ENCODE measurements around the gene PODNL1.
A peak's percentile ranks its signal among the peaks of the same experiment; 100 is the strongest.

The PODNL1 gene

DNA sequence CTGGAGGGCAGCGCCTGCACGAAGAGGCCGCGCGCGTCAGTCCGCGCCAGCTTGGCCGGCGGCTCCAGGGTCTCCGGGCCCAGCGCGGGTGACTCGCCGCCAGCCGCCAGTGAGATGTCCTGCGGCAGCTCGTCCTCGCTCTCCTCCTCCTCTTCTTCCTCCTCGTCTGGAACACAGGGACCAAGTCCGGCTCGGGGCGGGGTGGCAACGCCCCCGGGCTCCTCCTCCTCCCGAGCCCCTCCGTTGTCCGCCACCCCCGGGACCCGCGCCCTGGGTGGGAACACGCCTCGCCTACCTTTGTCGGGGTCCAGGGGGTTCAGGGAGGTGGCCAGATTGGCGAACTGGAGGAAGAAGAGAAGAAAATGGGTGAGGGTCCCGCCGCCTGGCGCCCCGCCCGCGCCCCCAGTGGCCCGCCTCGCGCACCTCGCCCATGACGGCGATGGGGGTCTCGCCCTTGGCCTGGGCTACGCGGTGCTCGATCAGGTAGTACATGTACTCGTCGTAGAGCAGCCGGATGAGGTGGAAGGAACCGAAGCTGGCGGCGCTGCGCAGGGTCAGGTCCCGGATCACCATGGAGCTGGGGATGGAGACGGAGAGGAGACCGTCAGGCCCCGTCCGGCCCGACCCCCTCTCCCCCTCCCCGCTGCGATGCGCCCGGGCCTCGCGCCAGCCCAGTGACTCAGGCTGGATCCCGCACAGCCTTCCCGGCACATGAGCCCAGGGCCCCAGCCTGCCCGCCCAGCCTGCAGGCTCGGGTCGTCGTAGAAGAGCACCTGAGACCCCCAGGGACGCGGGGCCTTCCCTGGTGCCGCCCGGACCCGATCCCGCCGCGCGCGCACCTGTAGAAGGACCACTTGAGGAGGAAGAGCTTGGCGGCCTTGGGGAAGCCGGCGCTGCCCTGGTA lies 24.7 kb upstream of the PODNL1 start:
- no peak for DNase-seq (ENCODE audit: low read depth)
- TF ChIP-seq, protein P1, sequence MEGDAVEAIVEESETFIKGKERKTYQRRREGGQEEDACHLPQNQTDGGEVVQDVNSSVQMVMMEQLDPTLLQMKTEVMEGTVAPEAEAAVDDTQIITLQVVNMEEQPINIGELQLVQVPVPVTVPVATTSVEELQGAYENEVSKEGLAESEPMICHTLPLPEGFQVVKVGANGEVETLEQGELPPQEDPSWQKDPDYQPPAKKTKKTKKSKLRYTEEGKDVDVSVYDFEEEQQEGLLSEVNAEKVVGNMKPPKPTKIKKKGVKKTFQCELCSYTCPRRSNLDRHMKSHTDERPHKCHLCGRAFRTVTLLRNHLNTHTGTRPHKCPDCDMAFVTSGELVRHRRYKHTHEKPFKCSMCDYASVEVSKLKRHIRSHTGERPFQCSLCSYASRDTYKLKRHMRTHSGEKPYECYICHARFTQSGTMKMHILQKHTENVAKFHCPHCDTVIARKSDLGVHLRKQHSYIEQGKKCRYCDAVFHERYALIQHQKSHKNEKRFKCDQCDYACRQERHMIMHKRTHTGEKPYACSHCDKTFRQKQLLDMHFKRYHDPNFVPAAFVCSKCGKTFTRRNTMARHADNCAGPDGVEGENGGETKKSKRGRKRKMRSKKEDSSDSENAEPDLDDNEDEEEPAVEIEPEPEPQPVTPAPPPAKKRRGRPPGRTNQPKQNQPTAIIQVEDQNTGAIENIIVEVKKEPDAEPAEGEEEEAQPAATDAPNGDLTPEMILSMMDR (IDR thresholded peaks at IDR 0.05; ENCODE audit: control insufficient read depth, insufficient read depth, low read depth, low read length, missing control alignments): no peak
- no peak overlapping the region for H3K4me3 ChIP-seq (ENCODE audit: control insufficient read depth, low read depth, low read length)

DNA sequence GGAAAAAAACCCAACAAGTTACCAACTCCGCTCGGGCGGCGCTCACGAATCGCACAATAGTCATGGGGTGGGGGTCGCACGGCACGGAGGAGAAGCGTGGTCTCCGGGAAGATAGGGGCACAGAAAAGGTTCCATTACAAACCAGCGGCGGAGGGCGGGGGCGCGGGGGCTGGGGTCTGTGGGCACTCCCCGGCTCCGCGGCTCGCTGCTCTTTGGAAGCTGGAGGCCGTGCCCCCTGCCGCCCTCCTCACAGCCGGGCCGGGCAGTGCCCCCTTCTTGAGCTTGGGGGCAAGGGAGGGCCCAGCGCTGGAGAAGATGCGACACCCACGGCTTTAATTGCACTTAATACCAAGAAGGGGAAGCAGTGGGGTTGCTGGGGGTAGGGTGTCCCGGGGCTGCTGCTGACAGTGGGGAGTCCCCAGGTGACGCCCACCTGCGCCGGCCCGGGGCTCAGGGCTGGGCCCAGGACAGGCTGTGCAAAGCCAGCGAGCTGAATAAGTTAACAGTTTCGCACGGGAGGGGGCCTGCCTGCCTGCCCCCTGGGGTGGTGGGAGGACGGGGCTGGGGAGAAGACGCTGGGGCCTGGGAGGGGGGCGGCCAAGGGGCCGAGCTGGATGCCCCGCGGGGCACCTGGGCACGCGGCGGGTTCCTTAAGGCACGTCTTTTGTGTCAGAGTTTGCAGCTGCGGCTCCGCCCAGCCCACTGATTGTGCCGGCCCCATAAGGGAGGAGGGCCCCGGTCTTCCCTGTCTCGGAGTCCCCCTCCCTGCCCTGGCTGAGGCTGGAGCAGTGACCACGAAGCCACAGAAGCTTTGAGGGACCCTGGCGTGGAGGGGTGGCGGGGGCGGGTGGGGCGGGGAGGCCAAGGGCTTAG lies 23.8 kb upstream of the PODNL1 start:
- DNase-seq (ENCODE audit: low read depth): no peak
- TF ChIP-seq, protein P1 (IDR thresholded peaks at IDR 0.05; ENCODE audit: control insufficient read depth, insufficient read depth, low read depth, low read length, missing control alignments): no peak
- no peak overlapping the region for H3K4me3 ChIP-seq (ENCODE audit: control insufficient read depth, low read depth, low read length)

DNA sequence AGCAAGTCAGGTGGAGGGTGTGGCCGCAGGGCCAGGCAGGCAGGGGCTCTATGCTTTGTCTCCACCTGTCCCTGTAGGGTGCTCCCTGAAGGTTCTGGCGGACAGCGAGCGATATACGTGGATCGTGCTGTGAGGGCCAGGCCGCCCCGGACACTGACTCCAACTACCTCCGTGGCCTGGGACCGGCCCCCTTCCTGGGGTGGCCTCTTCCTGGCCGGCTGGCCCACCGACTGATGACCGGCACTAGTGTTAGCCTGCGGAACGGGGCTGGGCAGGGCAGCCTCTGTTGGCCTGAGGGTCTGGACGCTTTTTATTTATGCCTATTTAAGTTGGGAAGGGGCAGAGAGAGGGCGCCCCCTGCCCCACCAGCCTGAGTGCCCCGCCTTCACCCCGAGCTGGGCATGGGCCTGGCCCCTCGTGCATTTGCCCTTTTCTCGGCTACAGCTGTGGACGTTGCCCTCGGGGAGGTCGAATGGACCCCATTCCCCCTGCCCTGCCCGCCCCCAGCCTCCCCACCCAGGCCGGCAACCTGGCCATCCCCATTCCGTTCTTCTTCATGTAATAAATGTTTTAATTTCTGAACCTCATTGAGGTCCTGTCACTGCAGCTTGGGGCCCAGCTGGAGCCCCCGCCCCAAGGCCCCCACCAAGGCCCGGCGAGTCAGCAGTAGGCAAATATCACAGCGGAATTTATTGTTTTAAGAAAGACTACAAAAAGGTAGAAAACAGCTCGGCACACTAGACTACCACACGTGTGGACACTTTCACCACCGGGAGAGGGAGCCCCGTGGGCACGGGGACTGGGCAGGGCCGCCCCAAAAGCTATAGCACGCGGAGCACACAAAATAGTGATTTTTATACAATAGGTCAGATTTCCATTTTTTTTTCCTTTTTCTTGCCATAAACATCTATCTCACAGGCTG lies 22.9 kb upstream of the PODNL1 start:
- no peak overlapping the region for H3K4me3 ChIP-seq (ENCODE audit: control insufficient read depth, low read depth, low read length)
- no peak for DNase-seq (ENCODE audit: low read depth)
- TF ChIP-seq, protein P1 (IDR thresholded peaks at IDR 0.05; ENCODE audit: control insufficient read depth, insufficient read depth, low read depth, low read length, missing control alignments): no peak

DNA sequence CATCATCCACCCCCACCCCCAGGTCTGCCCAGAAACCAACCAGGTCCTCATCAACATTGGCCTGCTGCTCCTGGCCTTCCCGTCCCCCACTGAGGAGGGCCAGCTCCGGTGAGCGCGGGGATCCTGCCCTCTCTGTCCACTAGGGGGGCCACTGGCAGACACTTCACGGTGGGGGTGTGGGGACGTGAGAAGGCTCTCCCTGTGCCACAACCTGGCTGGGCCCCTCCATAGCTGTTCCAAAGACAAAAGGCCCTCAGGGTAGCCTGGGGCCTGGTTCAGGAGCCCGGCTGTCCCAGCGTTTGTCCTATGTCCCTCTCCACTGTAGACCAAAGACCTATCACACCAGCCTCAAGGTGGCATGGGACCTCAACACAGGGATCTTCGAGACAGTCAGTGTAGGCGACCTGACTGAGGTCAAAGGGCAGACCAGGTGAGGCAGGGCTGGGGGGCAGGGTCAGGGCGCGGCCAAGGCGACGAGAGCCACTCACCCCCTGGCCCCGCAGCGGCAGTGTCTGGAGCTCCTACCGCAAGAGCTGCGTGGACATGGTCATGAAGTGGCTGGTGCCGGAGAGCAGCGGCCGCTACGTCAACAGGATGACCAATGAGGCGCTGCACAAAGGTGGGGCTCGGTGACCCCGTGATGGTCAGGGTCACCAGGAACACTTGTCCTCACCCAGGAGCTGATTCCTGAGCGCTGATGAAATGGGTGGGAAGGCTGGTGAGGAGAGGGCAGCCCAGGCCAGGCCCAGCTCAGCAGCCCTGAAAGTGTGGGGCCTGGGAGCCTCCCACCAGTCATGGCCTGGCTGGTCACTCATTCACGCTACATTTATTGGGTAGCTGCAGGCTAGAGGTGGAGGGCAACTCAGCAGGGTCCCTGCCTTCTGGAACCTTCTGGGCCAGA lies 22.0 kb upstream of the PODNL1 start:
- TF ChIP-seq, protein P1 (IDR thresholded peaks at IDR 0.05; ENCODE audit: control insufficient read depth, insufficient read depth, low read depth, low read length, missing control alignments): peak; percentile 43
- DNase-seq (ENCODE audit: low read depth): no peak

DNA sequence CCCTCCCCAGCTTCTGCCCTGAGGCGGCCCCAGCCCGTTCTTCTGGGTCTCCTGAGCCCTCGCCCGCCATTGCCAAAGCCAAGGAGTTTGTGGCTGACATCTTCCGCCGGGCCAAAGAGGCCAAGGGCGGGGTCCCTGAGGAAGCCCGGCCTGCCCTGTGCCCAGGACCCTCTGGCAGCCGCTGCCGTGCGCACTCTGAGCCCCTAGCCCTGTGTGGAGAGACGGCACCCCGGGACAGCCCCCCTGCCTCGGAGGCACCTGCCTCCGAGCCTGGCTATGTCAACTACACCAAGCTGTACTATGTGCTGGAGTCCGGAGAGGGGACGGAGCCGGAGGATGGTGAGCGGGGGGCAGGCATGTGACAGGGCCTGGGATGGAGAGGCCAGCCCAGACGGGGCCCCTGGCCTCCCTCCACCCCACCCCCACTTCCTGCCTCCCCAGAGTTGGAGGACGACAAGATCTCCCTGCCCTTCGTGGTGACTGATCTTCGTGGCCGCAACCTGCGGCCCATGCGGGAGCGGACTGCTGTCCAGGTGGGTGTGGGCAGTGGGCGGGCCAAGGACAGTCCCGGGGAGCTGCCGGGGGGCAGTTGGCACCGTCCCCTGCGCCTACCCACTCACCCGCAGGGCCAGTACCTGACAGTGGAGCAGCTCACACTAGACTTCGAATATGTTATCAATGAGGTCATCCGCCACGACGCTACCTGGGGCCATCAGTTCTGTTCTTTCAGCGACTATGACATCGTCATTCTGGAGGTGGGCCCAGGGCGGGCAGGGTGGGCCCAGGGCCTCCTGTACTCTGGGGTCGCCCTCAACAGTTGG lies 21.1 kb upstream of the PODNL1 start:
- DNase-seq (ENCODE audit: low read depth): no peak
- no peak overlapping the region for H3K4me3 ChIP-seq (ENCODE audit: control insufficient read depth, low read depth, low read length)
- TF ChIP-seq, protein P1 (IDR thresholded peaks at IDR 0.05; ENCODE audit: control insufficient read depth, insufficient read depth, low read depth, low read length, missing control alignments): no peak

More for the DNA sequence above, 22.0 kb upstream of the PODNL1 start:
- no peak overlapping the region for H3K4me3 ChIP-seq (ENCODE audit: control insufficient read depth, low read depth, low read length)

Data from AG09309 (cell line).